ENCODE results near the gene LURAP1L. TPM values are rescaled to one million over a fixed set of nuclear protein-coding genes. Genes with fewer than 3 reads are reported as not detected.
A peak's percentile ranks its signal among the peaks of the same experiment; 100 is the strongest.
"Not testable (repeated sequence)": the region's sequence is repeated elsewhere in the genome, so short reads cannot be mapped to it uniquely, and the experiment has no call there.

Gene LURAP1L
- total RNA-seq, 1 experiment from 2014 or later, result 26.8 TPM

DNA sequence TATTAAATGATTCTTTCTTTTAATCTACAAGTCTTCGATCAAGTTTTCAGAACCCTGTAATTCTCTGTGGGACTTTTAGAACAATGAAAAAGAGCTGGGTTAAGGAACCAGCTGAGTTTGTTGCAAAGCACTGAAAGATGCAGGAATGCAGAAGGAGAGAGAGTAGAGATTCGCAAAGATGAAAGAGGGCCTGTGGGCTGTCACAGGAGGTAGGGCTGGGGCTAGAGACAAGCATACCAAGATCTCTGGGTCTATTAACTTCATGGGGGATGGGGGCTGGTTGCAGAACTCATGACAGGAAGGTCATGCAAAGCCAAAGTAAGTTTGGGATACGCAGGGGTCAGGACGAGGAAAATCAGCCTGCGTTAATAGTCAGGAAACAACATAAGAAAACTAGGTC lies 81.8 kb downstream of the LURAP1L start:
- no peak for DNase-seq (ENCODE audit: low spot score)

- DNase-seq (ENCODE audit: low spot score), result peak; percentile 82
These were observed 85.0 kb downstream of the LURAP1L start for GRCh38 chr9:12859704-12860251.

DNA sequence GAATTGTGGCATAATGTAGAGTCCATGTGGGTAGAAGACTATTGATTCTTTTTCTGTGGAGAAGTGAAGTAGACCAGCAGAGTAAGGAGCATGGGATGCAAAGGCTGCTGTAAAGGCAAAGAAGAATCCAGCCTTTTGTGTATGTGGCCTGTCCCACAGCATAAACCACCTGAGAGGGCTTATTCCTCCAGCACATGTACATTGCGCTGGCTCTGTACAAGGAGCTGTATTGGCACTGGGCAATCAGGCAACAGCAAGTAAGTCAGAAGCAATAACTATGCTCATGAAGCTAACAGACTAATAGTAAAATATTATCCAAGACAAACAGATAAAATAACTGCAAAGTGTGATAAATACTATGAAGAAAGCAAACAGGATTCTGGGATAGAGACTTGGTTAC lies 86.2 kb downstream of the LURAP1L start:
- DNase-seq (ENCODE audit: low spot score), result peak; percentile 14

DNA sequence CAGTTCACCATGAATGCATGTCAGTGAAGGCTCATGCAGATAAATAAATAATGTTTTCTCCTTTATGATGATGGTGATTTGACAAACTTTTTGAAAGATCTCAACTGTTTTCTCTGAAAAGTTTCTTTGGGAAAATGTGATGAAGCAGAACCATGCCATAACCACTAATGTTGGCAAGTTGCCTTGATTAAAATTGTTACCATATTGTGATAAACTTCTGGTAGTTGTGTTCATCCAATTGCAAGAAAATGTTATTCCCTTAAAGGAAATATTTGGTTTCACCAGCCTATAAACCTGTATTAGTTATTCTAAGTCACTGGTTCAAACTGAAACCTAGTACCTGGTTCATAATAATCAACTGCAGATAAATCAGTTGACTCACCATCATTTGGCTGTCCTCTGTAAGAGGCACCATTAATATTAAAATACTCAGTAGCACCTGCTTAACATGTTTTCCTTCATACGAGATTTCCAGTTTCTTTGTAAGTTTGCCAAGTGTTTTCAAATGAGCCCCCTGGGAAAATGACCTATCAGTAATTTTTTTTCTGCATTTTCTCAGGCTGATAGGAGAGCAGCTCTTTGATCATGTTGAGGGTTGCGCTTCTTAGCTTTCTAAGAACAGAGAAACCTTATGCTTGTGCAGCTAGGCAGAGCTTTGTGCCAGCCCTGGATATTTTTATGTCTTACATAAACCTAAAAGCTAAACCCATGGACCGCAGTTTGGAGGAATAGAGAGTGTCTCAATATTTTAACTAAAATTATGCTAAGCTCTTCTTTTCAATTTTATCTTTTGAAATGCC lies 88.0 kb downstream of the LURAP1L start:
- DNase-seq (ENCODE audit: low spot score), result no peak

DNA sequence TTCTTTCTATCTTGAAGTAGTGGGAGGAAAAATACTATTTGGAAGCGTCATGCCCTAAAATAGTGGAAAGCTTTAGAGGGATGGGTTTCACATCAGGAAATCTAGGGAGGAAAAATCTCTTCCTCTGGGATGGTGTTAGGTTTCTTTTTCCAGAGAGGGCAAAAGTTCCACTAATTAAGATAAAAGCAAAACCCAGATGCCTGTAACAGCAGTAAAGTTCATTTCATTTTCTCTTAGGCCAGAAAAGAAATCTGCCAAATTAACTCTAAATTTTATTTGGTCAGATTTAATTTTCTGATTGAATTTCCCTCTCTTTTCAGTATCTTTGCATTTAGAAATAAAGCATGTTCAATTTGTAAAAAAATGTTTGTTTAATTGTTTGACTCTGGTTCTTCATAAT lies 88.8 kb downstream of the LURAP1L start:
- DNase-seq (ENCODE audit: low spot score), result no peak

GRCh38 chr9:12865380-12865779 lies 90.6 kb downstream of the LURAP1L start:
- not testable (repeated sequence) for DNase-seq (ENCODE audit: low spot score)

Small RNA genes within 50 kb of the gene (small RNA-seq; reads per million reads assigned to genes)
- 0.29 reads per million for gene RN7SL849P

Other genes with a start within 250 kb of the LURAP1L start
- not detected in 2 replicates for gene TYRP1, start 81.6 kb upstream of the LURAP1L start, total RNA-seq (2014; rRNA removed; shearing (Covaris generic))

Data from HT-29 (cell line).